Osteocyte (in vitro differentiated cells): ENCODE data around the gene HDAC3. TPM values are rescaled to one million over a fixed set of nuclear protein-coding genes. Genes with fewer than 3 reads are reported as not detected.

Experiments used
- DNase-seq: peaks from one replicate; pipeline ENCODE4 v3.0.0; 2021; ENCODE audit warnings: mixed read lengths; ENCODE audit not compliant: unreplicated experiment; ENCODE audit errors: extremely low spot score
- H3K27ac Mint-ChIP-seq: one replicate; pipeline ENCODE4 v1.8.0; 2021; ENCODE audit warnings: mild to moderate bottlenecking, mixed read lengths; ENCODE audit not compliant: unreplicated experiment
- H3K27me3 Mint-ChIP-seq: one replicate; pipeline ENCODE4 v1.8.0; 2021; ENCODE audit warnings: mixed read lengths; ENCODE audit not compliant: unreplicated experiment
- H3K36me3 Mint-ChIP-seq: one replicate; pipeline ENCODE4 v1.8.0; 2021; ENCODE audit warnings: mixed read lengths; ENCODE audit not compliant: unreplicated experiment
- H3K4me1 Mint-ChIP-seq: one replicate; pipeline ENCODE4 v1.8.0; 2021; ENCODE audit warnings: mixed read lengths; ENCODE audit not compliant: unreplicated experiment
- H3K4me3 Mint-ChIP-seq: one replicate; pipeline ENCODE4 v1.8.0; 2021; ENCODE audit warnings: mild to moderate bottlenecking, moderate library complexity, mixed read lengths; ENCODE audit not compliant: unreplicated experiment
- H3K9me3 Mint-ChIP-seq: one replicate; pipeline ENCODE4 v1.8.0; 2021; ENCODE audit warnings: mixed read lengths; ENCODE audit not compliant: unreplicated experiment
- CTCF ChIP-seq: fragments of 200-600 bp; sonication (generic); IDR thresholded peaks from 2 replicates; pipeline ENCODE4 v1.5.0; 2021; ENCODE audit warnings: antibody characterized with exemption, mild to moderate bottlenecking, moderate library complexity
- total RNA-seq: library from RNA; stranded (reverse); gene quantifications from 2 replicates; pipeline ENCODE4 v1.2.1, GENCODE V29; 2021

Gene HDAC3
- total RNA-seq, 1 donor from 2014 or later, result 67.9 TPM

DNA sequence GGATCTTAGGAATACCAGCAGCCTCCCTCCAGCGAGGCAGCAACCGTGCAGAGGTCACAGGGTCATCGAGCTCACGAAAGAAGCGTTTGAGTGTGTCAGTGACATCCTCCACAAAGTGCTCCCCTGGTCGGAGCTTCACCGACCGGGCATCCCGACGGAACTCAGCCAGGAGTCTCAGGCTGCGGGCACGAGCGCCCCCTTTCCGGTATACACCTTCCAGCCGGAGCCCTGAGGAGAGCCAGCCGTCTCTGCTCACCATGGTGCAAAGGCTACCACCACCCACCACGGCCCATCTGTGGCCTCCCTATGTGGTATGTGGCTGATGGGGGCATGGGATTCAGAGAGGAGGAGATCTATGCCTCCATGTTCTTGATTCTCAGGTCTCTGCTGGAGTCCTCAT, 25.4 kb upstream of the HDAC3 start:
- Mint-ChIP-seq H3K9me3 (no peaks in the 10 kb centered on the region), H3K4me3 (no peak overlapping the region), H3K27ac (no peak overlapping the region), H3K36me3 (no peaks in the 10 kb centered on the region), H3K4me1 (no peaks in the 10 kb centered on the region), H3K27me3 (no peaks in the 10 kb centered on the region)
- no peak for TF ChIP-seq CTCF
- no peak for DNase-seq

GRCh38 chr5:141657937-141658545, 21.4 kb upstream of the HDAC3 start:
- no peaks in the 10 kb centered on the region for H3K9me3 Mint-ChIP-seq
- no peak for TF ChIP-seq CTCF
- DNase-seq, result no peak
- no peak overlapping the region for H3K27ac Mint-ChIP-seq
- H3K27me3 Mint-ChIP-seq, result no peaks in the 10 kb centered on the region
- no peaks in the 10 kb centered on the region for H3K4me1 Mint-ChIP-seq
- no peaks in the 10 kb centered on the region for H3K36me3 Mint-ChIP-seq
- H3K4me3 Mint-ChIP-seq, result no peak overlapping the region

GRCh38 chr5:141657404-141657803, 20.8 kb upstream of the HDAC3 start:
- no peak for DNase-seq
- no peak for TF ChIP-seq CTCF
- H3K4me1 Mint-ChIP-seq, result no peaks in the 10 kb centered on the region
- H3K27me3 Mint-ChIP-seq, result no peaks in the 10 kb centered on the region
- H3K4me3 Mint-ChIP-seq, result no peak overlapping the region
- no peaks in the 10 kb centered on the region for H3K36me3 Mint-ChIP-seq
- H3K9me3 Mint-ChIP-seq, result no peaks in the 10 kb centered on the region
- H3K27ac Mint-ChIP-seq, result no peak overlapping the region

DNA sequence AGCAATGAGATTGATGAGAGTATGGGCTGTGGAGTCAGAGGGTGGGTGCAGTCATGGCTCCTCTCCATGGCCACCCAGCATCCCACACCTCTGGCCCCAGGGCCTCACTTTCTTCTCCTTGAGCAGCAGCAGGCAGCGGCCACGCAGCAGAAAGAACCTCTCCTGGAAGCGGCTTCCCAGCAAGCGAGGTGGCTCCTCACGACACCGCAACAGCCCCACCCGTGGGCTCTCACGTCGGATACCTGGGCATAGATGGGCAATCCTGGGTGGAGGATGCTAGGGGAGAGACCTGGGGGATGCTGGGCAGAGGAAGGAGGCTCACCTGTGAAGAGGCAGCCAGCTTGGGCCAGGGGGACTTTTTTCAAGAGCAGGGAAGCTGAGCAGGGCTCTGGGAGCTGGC, 19.7 kb upstream of the HDAC3 start:
- Mint-ChIP-seq H3K36me3 (no peaks in the 10 kb centered on the region), H3K4me1 (peaks cover 1% of the 10 kb centered on the region), H3K4me3 (no peak overlapping the region), H3K9me3 (no peaks in the 10 kb centered on the region), H3K27ac (no peak overlapping the region), H3K27me3 (no peaks in the 10 kb centered on the region)
- DNase-seq, result no peak
- no peak for TF ChIP-seq CTCF

DNA sequence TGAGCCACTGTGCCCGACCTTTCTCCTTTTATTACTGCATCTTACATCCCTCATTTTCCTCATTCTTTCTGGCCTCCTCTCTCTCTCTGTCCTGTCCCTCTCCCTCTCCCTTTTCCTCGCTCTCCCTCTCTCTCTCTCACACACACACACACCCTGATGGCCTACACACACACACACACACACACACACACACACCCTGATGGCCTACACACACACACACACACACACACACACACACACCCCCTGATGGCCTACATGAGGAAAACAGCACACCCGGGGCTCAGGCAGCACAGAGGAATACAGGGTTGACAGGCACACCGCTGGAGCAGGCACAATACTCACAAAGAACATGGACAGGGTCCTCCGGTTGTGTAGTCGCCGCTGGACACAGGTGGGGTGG, 18.4 kb upstream of the HDAC3 start:
- Mint-ChIP-seq H3K27ac (no peak overlapping the region), H3K36me3 (no peaks in the 10 kb centered on the region), H3K27me3 (no peaks in the 10 kb centered on the region), H3K9me3 (no peaks in the 10 kb centered on the region), H3K4me3 (no peak overlapping the region), H3K4me1 (peaks cover 6% of the 10 kb centered on the region)
- no peak for DNase-seq
- no peak for TF ChIP-seq CTCF
